Measurements from ENCODE around the gene ZBTB21.
"Not testable (repeated sequence)": the region's sequence is repeated elsewhere in the genome, so short reads cannot be mapped to it uniquely, and the experiment has no call there.

The ZBTB21 gene

DNA sequence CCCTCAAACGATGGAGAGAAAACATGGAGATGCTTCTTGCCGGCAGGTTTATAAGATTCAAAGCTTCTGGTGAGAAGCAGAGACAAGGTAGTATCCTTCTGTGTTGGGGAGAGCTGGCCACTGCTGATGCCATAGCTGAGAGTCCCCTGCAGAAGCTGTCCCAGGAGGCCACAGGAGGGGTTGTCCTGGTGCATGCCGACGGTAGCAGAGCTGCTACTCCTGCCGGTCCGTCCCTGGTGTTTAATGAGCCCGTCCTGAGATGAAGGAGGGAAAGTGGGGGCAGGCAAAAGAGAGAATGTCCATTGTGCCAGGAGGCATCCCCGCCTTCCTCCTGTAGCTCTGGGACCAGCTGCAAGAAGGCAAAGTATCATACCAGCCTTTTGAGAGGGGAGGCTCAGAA, 46.0 kb downstream of the ZBTB21 start:
- no CpG with 5 or more reads among the region's 8 CpGs for WGBS (ENCODE audit: extremely low coverage, insufficient coverage, low lambda C conversion rate)
- H3K4me3 ChIP-seq (ENCODE audit: low read length) = no peak overlapping the region
- H2BK120ac ChIP-seq (ENCODE audit: low read depth, low read length) = no peak overlapping the region
- H3K18ac ChIP-seq (ENCODE audit: low read length) = no peak overlapping the region
- no peaks in the 10 kb centered on the region for H3K36me3 ChIP-seq (ENCODE audit: control insufficient read depth, insufficient read depth, low read length)
- H3K79me2 ChIP-seq (ENCODE audit: control insufficient read depth, insufficient read depth, low read length) = no peaks in the 10 kb centered on the region
- DNase-seq = no peak
- no peak overlapping the region for H2BK15ac ChIP-seq (replicated peaks; ENCODE audit: low read depth)
- no peak overlapping the region for H4K5ac ChIP-seq (ENCODE audit: low read length)
- no peak overlapping the region for H3K4me2 ChIP-seq (ENCODE audit: low read length)
- no peak overlapping the region for H3K56ac ChIP-seq (ENCODE audit: low read length)
- no peak overlapping the region for H3K4ac ChIP-seq (ENCODE audit: low read depth, low read length)
- H4K8ac ChIP-seq (ENCODE audit: low read depth, low read length) = no peak overlapping the region
- no peaks in the 10 kb centered on the region for H3K4me1 ChIP-seq (ENCODE audit: control insufficient read depth, low read depth, low read length)
- H3K23ac ChIP-seq (ENCODE audit: low read length) = no peak overlapping the region
- H2BK5ac ChIP-seq (ENCODE audit: low read length) = no peak overlapping the region
- no peak overlapping the region for H3K27ac ChIP-seq (ENCODE audit: low read depth, low read length)
- no peak overlapping the region for H2AK5ac ChIP-seq (ENCODE audit: low read length)
- no peaks in the 10 kb centered on the region for H3K79me1 ChIP-seq (ENCODE audit: low read length)
- H3K9ac ChIP-seq (ENCODE audit: low read length) = no peak overlapping the region
- H3K27me3 ChIP-seq (ENCODE audit: insufficient read depth, low read length, poor library complexity) = no peaks in the 10 kb centered on the region

DNA sequence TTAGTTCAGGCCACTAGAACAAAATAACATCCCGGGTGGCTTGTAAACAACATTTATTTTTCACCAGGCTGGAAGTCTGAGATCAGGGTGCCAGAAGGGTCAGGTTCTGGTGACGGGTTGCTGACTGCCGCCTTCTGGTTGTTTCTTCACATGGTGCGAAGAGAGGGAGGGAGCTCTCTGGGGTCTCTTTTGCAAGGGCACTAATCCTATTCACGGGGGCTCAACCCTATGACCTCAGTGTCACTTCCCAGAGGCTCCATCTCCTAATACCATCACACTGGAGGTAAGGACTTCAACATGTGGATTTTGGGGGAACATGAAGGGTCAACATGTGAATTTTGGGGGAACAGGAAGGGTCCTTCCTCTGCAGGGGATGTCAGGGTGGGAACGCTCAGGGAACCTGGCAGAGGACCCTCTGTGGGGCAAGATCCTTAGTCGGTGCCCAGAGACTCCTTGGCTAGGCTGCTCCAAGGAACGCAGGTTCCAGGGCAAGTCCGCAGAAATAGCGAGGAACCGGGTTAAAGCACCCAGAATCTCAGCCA, 47.7 kb downstream of the ZBTB21 start:
- Histone ChIP-seq H3K27me3 (ENCODE audit: insufficient read depth, low read length, poor library complexity) (no peaks in the 10 kb centered on the region), H3K79me1 (ENCODE audit: low read length) (no peaks in the 10 kb centered on the region), H3K79me2 (ENCODE audit: control insufficient read depth, insufficient read depth, low read length) (no peaks in the 10 kb centered on the region), H2BK5ac (ENCODE audit: low read length) (no peak overlapping the region), H3K4me3 (ENCODE audit: low read length) (no peak overlapping the region), H3K4ac (ENCODE audit: low read depth, low read length) (no peak overlapping the region), H3K18ac (ENCODE audit: low read length) (no peak overlapping the region), H2BK120ac (ENCODE audit: low read depth, low read length) (no peak overlapping the region), H2AK5ac (ENCODE audit: low read length) (no peak overlapping the region), H3K56ac (ENCODE audit: low read length) (no peak overlapping the region), H3K4me1 (ENCODE audit: control insufficient read depth, low read depth, low read length) (no peaks in the 10 kb centered on the region), H3K36me3 (ENCODE audit: control insufficient read depth, insufficient read depth, low read length) (no peaks in the 10 kb centered on the region), H3K23ac (ENCODE audit: low read length) (no peak overlapping the region), H2BK15ac (replicated peaks; ENCODE audit: low read depth) (no peak overlapping the region), H3K9ac (ENCODE audit: low read length) (no peak overlapping the region), H4K5ac (ENCODE audit: low read length) (no peak overlapping the region), H3K27ac (ENCODE audit: low read depth, low read length) (no peak overlapping the region), H3K4me2 (ENCODE audit: low read length) (no peak overlapping the region), H4K8ac (ENCODE audit: low read depth, low read length) (no peak overlapping the region)
- no peak for DNase-seq
- WGBS (ENCODE audit: extremely low coverage, insufficient coverage, low lambda C conversion rate) = no CpG with 5 or more reads among the region's 11 CpGs

DNA sequence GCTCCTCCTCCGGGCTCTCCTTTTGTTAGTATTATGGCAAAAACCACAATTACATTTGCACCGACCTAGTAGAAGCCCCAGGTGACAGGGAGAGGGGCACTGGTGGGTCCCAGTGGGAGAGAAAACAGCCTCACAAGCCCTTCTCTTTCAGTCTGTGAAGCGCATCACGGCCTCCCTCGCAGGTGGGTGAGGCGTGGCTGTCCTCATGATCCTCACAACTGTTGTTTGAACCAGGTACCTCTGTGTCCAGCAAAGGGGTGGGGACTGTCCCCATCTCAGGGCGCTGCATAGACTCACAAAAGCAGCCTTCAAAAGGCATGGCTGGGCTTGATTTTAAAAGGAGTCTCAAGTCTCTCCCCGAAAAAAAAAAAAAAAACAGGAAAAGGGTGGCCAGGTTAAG, 48.4 kb downstream of the ZBTB21 start:
- no peak overlapping the region for H2BK15ac ChIP-seq (replicated peaks; ENCODE audit: low read depth)
- H3K18ac ChIP-seq (ENCODE audit: low read length) = no peak overlapping the region
- H3K23ac ChIP-seq (ENCODE audit: low read length) = no peak overlapping the region
- no CpG with 5 or more reads among the region's 8 CpGs for WGBS (ENCODE audit: extremely low coverage, insufficient coverage, low lambda C conversion rate)
- H2BK5ac ChIP-seq (ENCODE audit: low read length) = no peak overlapping the region
- no peaks in the 10 kb centered on the region for H3K27me3 ChIP-seq (ENCODE audit: insufficient read depth, low read length, poor library complexity)
- H3K79me1 ChIP-seq (ENCODE audit: low read length) = no peaks in the 10 kb centered on the region
- no peak overlapping the region for H3K4ac ChIP-seq (ENCODE audit: low read depth, low read length)
- no peak overlapping the region for H3K9ac ChIP-seq (ENCODE audit: low read length)
- DNase-seq = no peak
- H4K8ac ChIP-seq (ENCODE audit: low read depth, low read length) = no peak overlapping the region
- H3K56ac ChIP-seq (ENCODE audit: low read length) = no peak overlapping the region
- H3K4me2 ChIP-seq (ENCODE audit: low read length) = no peak overlapping the region
- H2AK5ac ChIP-seq (ENCODE audit: low read length) = no peak overlapping the region
- no peak overlapping the region for H3K27ac ChIP-seq (ENCODE audit: low read depth, low read length)
- H3K4me1 ChIP-seq (ENCODE audit: control insufficient read depth, low read depth, low read length) = no peaks in the 10 kb centered on the region
- H4K5ac ChIP-seq (ENCODE audit: low read length) = no peak overlapping the region
- no peaks in the 10 kb centered on the region for H3K36me3 ChIP-seq (ENCODE audit: control insufficient read depth, insufficient read depth, low read length)
- H2BK120ac ChIP-seq (ENCODE audit: low read depth, low read length) = no peak overlapping the region
- no peaks in the 10 kb centered on the region for H3K79me2 ChIP-seq (ENCODE audit: control insufficient read depth, insufficient read depth, low read length)
- H3K4me3 ChIP-seq (ENCODE audit: low read length) = no peak overlapping the region

DNA sequence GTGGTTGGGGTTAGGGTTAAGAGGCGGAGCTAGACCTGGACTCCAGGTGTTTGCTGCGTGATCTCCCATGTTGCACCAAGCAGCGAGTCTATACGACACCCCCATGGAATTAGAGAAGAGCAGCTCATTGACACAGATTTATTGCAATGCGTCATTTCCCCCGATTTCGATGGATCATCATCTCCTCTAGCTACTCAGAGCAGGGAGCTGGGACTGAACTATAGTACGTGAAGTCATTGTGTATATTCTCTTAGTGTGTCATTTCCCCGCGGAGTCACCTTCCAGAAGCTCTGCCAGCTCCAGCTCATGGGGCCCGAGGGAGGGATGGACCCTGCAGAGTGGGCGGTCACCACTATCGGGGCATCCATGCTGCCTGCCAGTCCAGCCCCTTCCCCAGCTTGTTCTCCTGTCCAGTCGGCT, 48.9 kb downstream of the ZBTB21 start:
- Histone ChIP-seq H3K27me3 (ENCODE audit: insufficient read depth, low read length, poor library complexity) (no peaks in the 10 kb centered on the region), H3K56ac (ENCODE audit: low read length) (no peak overlapping the region), H2AK5ac (ENCODE audit: low read length) (no peak overlapping the region), H4K8ac (ENCODE audit: low read depth, low read length) (no peak overlapping the region), H4K5ac (ENCODE audit: low read length) (no peak overlapping the region), H3K18ac (ENCODE audit: low read length) (no peak overlapping the region), H3K79me2 (ENCODE audit: control insufficient read depth, insufficient read depth, low read length) (no peaks in the 10 kb centered on the region), H3K4me1 (ENCODE audit: control insufficient read depth, low read depth, low read length) (no peaks in the 10 kb centered on the region), H2BK120ac (ENCODE audit: low read depth, low read length) (no peak overlapping the region), H3K79me1 (ENCODE audit: low read length) (no peaks in the 10 kb centered on the region), H2BK15ac (replicated peaks; ENCODE audit: low read depth) (no peak overlapping the region), H2BK5ac (ENCODE audit: low read length) (no peak overlapping the region), H3K9ac (ENCODE audit: low read length) (no peak overlapping the region), H3K4me2 (ENCODE audit: low read length) (no peak overlapping the region), H3K36me3 (ENCODE audit: control insufficient read depth, insufficient read depth, low read length) (no peaks in the 10 kb centered on the region), H3K4me3 (ENCODE audit: low read length) (no peak overlapping the region), H3K23ac (ENCODE audit: low read length) (peak overlapping the region; percentile 80), H3K4ac (ENCODE audit: low read depth, low read length) (no peak overlapping the region), H3K27ac (ENCODE audit: low read depth, low read length) (no peak overlapping the region)
- no peak for DNase-seq
- no CpG with 5 or more reads among the region's 14 CpGs for WGBS (ENCODE audit: extremely low coverage, insufficient coverage, low lambda C conversion rate)

DNA sequence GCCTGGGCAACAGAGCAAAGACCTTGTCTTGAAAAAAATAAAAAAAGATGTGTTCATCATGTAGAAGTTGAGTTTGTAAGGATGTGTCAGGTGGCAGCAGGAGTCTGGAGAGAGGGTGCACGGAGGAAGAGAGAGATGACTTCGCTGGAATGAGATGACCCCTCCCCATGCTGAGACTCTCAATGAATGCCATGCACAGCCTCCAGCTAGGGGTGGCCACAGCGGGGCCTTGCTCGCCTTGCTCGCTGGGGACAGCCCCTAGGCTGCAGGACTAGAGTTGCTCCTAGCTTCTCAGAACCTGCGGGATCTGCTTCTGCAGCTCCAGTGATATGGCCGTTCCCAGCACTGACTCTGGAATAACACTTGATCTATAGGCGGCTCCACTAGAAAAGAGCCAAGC, 49.8 kb downstream of the ZBTB21 start:
- Histone ChIP-seq H3K18ac (ENCODE audit: low read length) (no peak overlapping the region), H3K4me1 (ENCODE audit: control insufficient read depth, low read depth, low read length) (no peaks in the 10 kb centered on the region), H3K27me3 (ENCODE audit: insufficient read depth, low read length, poor library complexity) (no peaks in the 10 kb centered on the region), H3K9ac (ENCODE audit: low read length) (no peak overlapping the region), H2BK15ac (replicated peaks; ENCODE audit: low read depth) (no peak overlapping the region), H3K56ac (ENCODE audit: low read length) (no peak overlapping the region), H3K79me1 (ENCODE audit: low read length) (no peaks in the 10 kb centered on the region), H3K4me3 (ENCODE audit: low read length) (no peak overlapping the region), H2BK120ac (ENCODE audit: low read depth, low read length) (no peak overlapping the region), H3K23ac (ENCODE audit: low read length) (no peak overlapping the region), H3K4ac (ENCODE audit: low read depth, low read length) (no peak overlapping the region), H3K27ac (ENCODE audit: low read depth, low read length) (no peak overlapping the region), H4K5ac (ENCODE audit: low read length) (no peak overlapping the region), H2BK5ac (ENCODE audit: low read length) (no peak overlapping the region), H3K79me2 (ENCODE audit: control insufficient read depth, insufficient read depth, low read length) (no peaks in the 10 kb centered on the region), H3K36me3 (ENCODE audit: control insufficient read depth, insufficient read depth, low read length) (no peaks in the 10 kb centered on the region), H3K4me2 (ENCODE audit: low read length) (no peak overlapping the region), H4K8ac (ENCODE audit: low read depth, low read length) (no peak overlapping the region), H2AK5ac (ENCODE audit: low read length) (no peak overlapping the region)
- no CpG with 5 or more reads among the region's 8 CpGs for WGBS (ENCODE audit: extremely low coverage, insufficient coverage, low lambda C conversion rate)
- DNase-seq = no peak

DNA sequence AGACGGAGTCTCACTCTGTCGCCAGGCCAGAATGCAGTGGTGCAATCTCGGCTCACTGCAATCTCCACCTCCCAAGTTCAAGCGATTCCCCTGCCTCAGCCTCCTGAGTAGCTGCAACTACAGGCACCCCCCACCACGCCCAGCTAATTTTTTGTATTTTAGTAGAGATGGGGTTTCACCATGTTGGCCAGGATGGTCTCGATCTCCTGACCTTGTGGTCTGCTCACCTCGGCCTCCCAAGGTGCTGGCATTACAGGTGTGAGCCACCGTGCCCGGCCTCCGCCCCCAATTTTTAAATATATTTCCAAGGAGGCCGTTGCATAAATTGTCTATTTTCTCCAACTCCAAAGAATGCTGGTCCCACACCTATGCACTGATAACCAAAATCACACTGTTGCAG, 50.5 kb downstream of the ZBTB21 start:
- H3K18ac ChIP-seq (ENCODE audit: low read length); H3K79me2 ChIP-seq (ENCODE audit: control insufficient read depth, insufficient read depth, low read length); H3K79me1 ChIP-seq (ENCODE audit: low read length); H4K8ac ChIP-seq (ENCODE audit: low read depth, low read length); H3K4ac ChIP-seq (ENCODE audit: low read depth, low read length); H3K27ac ChIP-seq (ENCODE audit: low read depth, low read length); H3K56ac ChIP-seq (ENCODE audit: low read length); H3K9ac ChIP-seq (ENCODE audit: low read length); H3K27me3 ChIP-seq (ENCODE audit: insufficient read depth, low read length, poor library complexity); H2BK5ac ChIP-seq (ENCODE audit: low read length); H3K4me3 ChIP-seq (ENCODE audit: low read length); H3K36me3 ChIP-seq (ENCODE audit: control insufficient read depth, insufficient read depth, low read length); H2AK5ac ChIP-seq (ENCODE audit: low read length); H4K5ac ChIP-seq (ENCODE audit: low read length); H2BK120ac ChIP-seq (ENCODE audit: low read depth, low read length); H3K23ac ChIP-seq (ENCODE audit: low read length); H3K4me1 ChIP-seq (ENCODE audit: control insufficient read depth, low read depth, low read length); H2BK15ac ChIP-seq (replicated peaks; ENCODE audit: low read depth); DNase-seq; H3K4me2 ChIP-seq (ENCODE audit: low read length): not testable (repeated sequence)
- no CpG with 5 or more reads among the region's 11 CpGs for WGBS (ENCODE audit: extremely low coverage, insufficient coverage, low lambda C conversion rate)

Data from mesendoderm (in vitro differentiated cells).